Spinal cord (tissue), 10 donors: ENCODE results near the gene ENDOG. TPM values are rescaled to one million over a fixed set of nuclear protein-coding genes. Genes with fewer than 3 reads are reported as not detected.

Source experiments
- DNase-seq, 6 donors: peaks; one replicate each; pipeline versions ENCODE4 v3.0.0 to v3.0.0-alpha.2; 2013 to 2015; ENCODE audit warnings: low spot score in 6 of 6, low read depth in 4 of 6
- H3K27ac ChIP-seq: one replicate; pipeline ENCODE4 v1.5.1; 2013; ENCODE audit warnings: low read depth, low read length, control low read depth
- H3K27me3 ChIP-seq: one replicate; pipeline ENCODE4 v1.6.1; 2013; ENCODE audit warnings: low read length; ENCODE audit not compliant: control insufficient read depth, insufficient read depth
- H3K36me3 ChIP-seq: one replicate; pipeline ENCODE4 v1.6.1; 2013; ENCODE audit warnings: low read length; ENCODE audit not compliant: control insufficient read depth, insufficient read depth
- H3K4me1 ChIP-seq: one replicate; pipeline ENCODE4 v1.6.1; 2013; ENCODE audit warnings: low read length; ENCODE audit not compliant: control insufficient read depth, insufficient read depth
- H3K4me3 ChIP-seq: one replicate; pipeline ENCODE4 v1.5.1; 2013; ENCODE audit warnings: low read depth, low read length, control low read depth
- H3K9me3 ChIP-seq: one replicate; pipeline ENCODE4 v1.6.1; 2013; ENCODE audit warnings: low read length; ENCODE audit not compliant: control insufficient read depth, insufficient read depth
- WGBS: methylation state at CpG from one replicate; pipeline ENCODE4 v1.1.5; 2013; ENCODE audit warnings: missing lambda C conversion rate; ENCODE audit not compliant: insufficient coverage; 5-methylcytosine and 5-hydroxymethylcytosine counted together
- polyA plus RNA-seq, 2 donors: library from polyadenylated mRNA; unstranded; fragments of 120-200 nt; gene quantifications; one replicate each; pipeline ENCODE4 v1.2.1, GENCODE V29; 2013; ENCODE audit not compliant: insufficient read length in 2 of 2
- total RNA-seq, 2 donors: library from RNA; depleted of rRNA in 1 of 2; stranded (reverse); fragments of 120-200 nt in 1 of 2; fragments of >200 nt in 1 of 2; gene quantifications; one replicate each; pipeline versions ENCODE4 v1.2.3 to v1.2.4, GENCODE V29; 2013 to 2014
- donor health status: healthy.

ENDOG gene
- total and polyA plus RNA-seq, 4 donors: 14.2 to 36.9 (median 31.8) TPM

- H3K9me3 ChIP-seq: no peaks in the 10 kb centered on the region
- 71% methylated on average over 6 of the region's 7 CpGs for WGBS
Measured at GRCh38 chr9:128781187-128782070, 36.9 kb upstream of the ENDOG start.

GRCh38 chr9:128782669-128783068 lies 35.6 kb upstream of the ENDOG start:
- no peak overlapping the region for H3K4me3 ChIP-seq
- WGBS: 100% methylated on average over 1 of the region's 1 CpG

More at GRCh38 chr9:128781187-128782070, 36.9 kb upstream of the ENDOG start:
- Histone ChIP-seq H3K36me3 (no peaks in the 10 kb centered on the region), H3K27me3 (no peaks in the 10 kb centered on the region), H3K27ac (no peak overlapping the region), H3K4me1 (peaks cover 1% of the 10 kb centered on the region), H3K4me3 (no peak overlapping the region)
- DNase-seq: no peak

DNA sequence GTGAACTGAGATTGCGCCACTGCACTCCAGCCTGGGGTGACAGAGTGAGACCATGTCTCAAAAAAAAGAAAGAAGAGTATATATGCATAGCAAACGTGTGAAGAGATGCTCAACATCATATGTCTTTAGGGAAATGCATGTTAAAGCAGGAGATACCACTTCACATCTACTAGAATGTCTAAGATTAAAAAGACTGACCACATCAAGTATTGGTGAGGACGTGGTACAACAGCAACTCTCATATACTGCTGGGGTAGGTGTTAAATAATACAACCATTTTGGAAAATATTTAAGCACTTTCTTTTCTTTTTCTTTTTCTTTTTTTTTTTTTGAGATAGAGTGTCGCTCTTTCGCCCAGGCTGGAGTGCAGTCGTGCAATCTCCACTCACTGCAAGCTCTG lies 32.9 kb upstream of the ENDOG start:
- no CpG with 5 or more reads among the region's 6 CpGs for WGBS

More at GRCh38 chr9:128782669-128783068, 35.6 kb upstream of the ENDOG start:
- Histone ChIP-seq H3K4me1 (peaks cover 6% of the 10 kb centered on the region), H3K9me3 (no peaks in the 10 kb centered on the region), H3K27me3 (no peaks in the 10 kb centered on the region), H3K36me3 (no peaks in the 10 kb centered on the region), H3K27ac (no peak overlapping the region)
- DNase-seq: no peak

DNA sequence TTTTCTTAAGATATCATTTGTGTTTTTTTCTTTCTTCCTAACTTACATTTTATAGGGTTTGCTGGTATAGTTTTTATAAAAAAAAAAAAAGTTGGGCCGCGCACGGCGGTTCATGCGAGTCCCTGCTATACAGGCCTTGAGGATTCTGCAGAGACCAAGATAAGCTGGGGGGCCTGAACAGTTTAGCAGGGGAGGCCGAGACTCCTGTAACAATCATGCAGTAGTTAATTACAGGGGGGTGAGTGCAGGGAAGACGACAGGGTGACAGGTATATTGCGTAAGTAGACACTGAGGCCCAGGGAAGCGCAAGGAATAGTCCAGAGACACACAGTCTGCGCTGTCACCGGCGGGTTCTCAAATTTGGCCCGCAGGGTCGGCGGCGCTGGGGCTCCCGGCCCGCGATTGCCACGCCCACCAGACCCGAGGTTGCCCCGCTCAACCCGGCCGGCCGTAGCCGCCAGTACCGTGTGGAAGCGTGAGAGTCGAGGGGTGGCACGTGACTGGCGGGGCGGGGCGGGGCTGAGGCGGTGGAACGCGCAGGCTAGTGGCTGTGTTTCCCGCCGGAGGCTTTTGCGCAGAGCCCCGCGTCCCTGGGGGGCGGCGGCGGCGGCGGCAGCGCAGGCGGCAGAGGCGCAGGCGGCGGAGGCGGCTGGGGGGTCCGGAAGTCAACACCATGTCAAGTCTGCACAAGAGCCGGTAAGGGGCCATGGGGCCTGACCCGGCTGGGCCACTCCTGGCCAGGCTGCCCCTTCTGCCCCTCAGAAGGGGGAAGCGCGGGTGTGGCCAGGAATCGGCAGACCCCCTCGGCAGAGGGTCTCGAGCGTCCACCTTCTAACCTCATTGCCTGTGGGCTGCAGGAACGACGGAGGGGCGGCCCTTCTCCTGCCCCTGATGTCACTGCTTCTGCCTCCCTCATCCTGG lies 31.4 kb upstream of the ENDOG start, which contains the start of gene TBC1D13:
TSS of gene TBC1D13 (plus strand) at position 573 of the 921 bp plus-strand sequence. CDS start at position 674, 101 bp downstream.
- Histone ChIP-seq H3K36me3 (peaks cover 22% of the 10 kb centered on the region), H3K4me1 (peaks cover 15% of the 10 kb centered on the region), H3K4me3 (peak within 1 kb of the TSS; percentile 92), H3K27ac (peak within 1 kb of the TSS; percentile 75), H3K27me3 (no peaks in the 10 kb centered on the region), H3K9me3 (no peaks in the 10 kb centered on the region)
- peak; percentile 52 to 96 (median 80) for DNase-seq
- WGBS: 7% methylated on average over 64 of the region's 64 CpGs

More for the DNA sequence above, 32.9 kb upstream of the ENDOG start:
- Histone ChIP-seq H3K27ac (no peak overlapping the region), H3K4me1 (peaks cover 15% of the 10 kb centered on the region), H3K36me3 (peaks cover 7% of the 10 kb centered on the region), H3K9me3 (no peaks in the 10 kb centered on the region), H3K4me3 (no peak overlapping the region), H3K27me3 (no peaks in the 10 kb centered on the region)
- no peak for DNase-seq

- peaks cover 15% of the 10 kb centered on the region for H3K4me1 ChIP-seq
- 3% methylated on average over 5 of the region's 7 CpGs for WGBS
- DNase-seq: peak in 1 of 6 donors; percentile 16
- peaks cover 29% of the 10 kb centered on the region for H3K36me3 ChIP-seq
- no peak overlapping the region for H3K27ac ChIP-seq
- no peaks in the 10 kb centered on the region for H3K9me3 ChIP-seq
- H3K27me3 ChIP-seq: no peaks in the 10 kb centered on the region
- peak overlapping the region; percentile 92 for H3K4me3 ChIP-seq
Measured at GRCh38 chr9:128787659-128788058, 30.6 kb upstream of the ENDOG start.

DNA sequence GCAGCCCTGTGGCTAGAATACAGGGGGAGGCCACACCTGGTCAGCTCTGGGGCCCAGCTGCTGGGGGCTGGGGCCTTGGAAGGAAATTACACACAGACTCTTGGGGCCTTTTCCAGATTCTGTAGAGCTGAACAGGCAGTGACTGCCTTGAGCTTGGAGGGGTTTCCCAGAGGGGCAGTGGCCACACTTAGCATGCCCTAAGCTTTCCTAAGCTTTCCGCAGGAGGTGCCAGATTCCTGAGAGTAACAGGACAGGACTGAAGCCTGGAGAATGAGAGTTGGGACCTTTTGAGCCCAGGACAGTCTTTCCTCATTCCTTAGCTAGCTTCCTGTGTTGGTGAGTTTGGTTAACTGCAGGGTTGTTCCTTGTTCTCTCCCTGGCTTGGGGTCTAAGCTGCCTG lies 29.9 kb upstream of the ENDOG start:
- Histone ChIP-seq H3K27ac (no peak overlapping the region), H3K4me3 (no peak overlapping the region), H3K36me3 (peaks cover 37% of the 10 kb centered on the region), H3K9me3 (no peaks in the 10 kb centered on the region), H3K27me3 (no peaks in the 10 kb centered on the region), H3K4me1 (peaks cover 15% of the 10 kb centered on the region)
- 75% methylated on average over 1 of the region's 1 CpG for WGBS
- no peak for DNase-seq

GRCh38 chr9:128790536-128790935 lies 27.8 kb upstream of the ENDOG start:
- peaks cover 55% of the 10 kb centered on the region for H3K36me3 ChIP-seq
- peaks cover 15% of the 10 kb centered on the region for H3K4me1 ChIP-seq
- DNase-seq: no peak
- H3K27ac ChIP-seq: no peak overlapping the region
- WGBS: no CpG with 5 or more reads among the region's 4 CpGs
- H3K9me3 ChIP-seq: no peaks in the 10 kb centered on the region
- no peak overlapping the region for H3K4me3 ChIP-seq
- H3K27me3 ChIP-seq: no peaks in the 10 kb centered on the region

- H3K4me3 ChIP-seq: no peak overlapping the region
- no peaks in the 10 kb centered on the region for H3K9me3 ChIP-seq
- peaks cover 68% of the 10 kb centered on the region for H3K36me3 ChIP-seq
- peaks cover 10% of the 10 kb centered on the region for H3K4me1 ChIP-seq
- no peaks in the 10 kb centered on the region for H3K27me3 ChIP-seq
- H3K27ac ChIP-seq: no peak overlapping the region
- DNase-seq: no peak
- 85% methylated on average over 7 of the region's 9 CpGs for WGBS
Measured at GRCh38 chr9:128792134-128792533, 26.2 kb upstream of the ENDOG start.

DNA sequence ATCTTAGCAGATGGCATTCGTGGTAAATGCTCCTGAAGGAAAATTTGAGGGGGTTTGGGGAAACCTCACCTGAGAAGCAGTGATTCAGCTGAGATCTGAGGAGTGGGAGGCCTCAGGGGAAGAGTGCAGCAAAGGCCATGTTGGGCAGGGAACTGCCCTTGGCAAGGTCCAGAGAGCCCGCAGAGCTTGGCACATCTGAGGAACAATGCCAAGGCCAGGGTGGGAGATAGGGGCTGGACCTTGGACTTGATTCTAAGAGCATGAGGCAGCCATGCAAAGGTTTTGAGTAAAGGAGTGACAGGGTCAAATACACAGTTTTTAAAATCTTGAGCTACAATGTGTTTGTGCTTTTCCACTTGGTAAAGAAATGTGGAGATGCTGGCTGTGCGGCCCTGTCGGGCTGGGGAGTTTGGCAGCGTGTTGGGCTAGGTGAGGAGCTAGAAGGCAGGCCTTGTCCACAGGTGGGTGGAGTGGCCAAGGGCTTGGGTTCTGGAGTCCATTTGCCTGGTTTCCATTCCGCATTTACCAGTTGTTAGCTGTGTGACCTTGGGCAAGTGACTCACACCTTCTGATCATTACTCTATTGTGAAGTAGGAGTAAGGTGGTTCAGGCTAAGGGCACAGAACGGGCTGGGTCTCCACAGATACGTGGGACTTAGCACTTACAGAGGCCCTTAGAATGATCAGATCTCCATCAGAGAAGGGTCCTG lies 25.2 kb upstream of the ENDOG start:
- H3K27ac ChIP-seq: no peak overlapping the region
- no peak for DNase-seq
- no peaks in the 10 kb centered on the region for H3K27me3 ChIP-seq
- H3K9me3 ChIP-seq: no peaks in the 10 kb centered on the region
- H3K4me1 ChIP-seq: peaks cover 5% of the 10 kb centered on the region
- 94% methylated on average over 5 of the region's 8 CpGs for WGBS
- H3K36me3 ChIP-seq: peaks cover 77% of the 10 kb centered on the region
- H3K4me3 ChIP-seq: no peak overlapping the region
